HG03457 (cell line): Measurements from ENCODE around the gene ADCY7.

Experiments
- ATAC-seq: cut with Tn5 transposase; IDR thresholded peaks from one replicate; pipeline ENCODE4 v1.9.1; 2021; ENCODE audit warnings: moderate number of reproducible peaks; ENCODE audit not compliant: unreplicated experiment

The ADCY7 gene

DNA sequence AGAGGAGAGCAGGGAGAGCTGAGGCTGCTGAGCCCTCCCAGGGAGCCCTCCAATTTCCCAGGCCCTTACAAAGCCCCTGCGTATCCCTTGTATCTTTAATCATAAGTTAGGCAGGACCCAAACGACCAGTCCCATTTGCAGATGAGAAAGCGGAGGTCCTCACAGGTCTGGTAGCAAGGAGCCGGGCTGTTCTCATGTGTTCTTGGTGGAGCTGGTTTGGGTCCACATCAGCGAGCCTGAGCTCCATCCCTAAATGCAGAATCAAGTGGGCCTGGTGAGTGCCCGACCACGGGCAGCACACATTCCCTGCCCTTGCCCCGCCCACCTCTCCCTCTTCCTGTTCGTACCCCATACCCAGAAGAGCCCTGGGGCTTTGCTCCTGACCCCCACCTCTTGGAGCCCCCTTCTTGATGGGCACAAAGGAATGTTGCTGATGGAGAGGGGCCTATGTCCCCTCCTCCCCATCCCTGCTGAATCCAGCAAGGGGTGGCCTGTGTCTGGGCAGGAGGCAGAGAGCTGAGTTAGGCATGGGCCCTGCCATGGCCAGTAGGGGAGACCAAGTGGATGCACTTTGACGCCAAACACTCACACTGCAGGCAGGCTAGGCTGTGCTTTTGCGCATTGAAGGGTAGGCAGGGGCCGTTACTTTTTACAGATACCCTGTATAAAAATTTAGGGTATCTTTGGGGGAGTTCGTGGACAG is 18.3 kb upstream of the ADCY7 start:
- ATAC-seq: no peak

DNA sequence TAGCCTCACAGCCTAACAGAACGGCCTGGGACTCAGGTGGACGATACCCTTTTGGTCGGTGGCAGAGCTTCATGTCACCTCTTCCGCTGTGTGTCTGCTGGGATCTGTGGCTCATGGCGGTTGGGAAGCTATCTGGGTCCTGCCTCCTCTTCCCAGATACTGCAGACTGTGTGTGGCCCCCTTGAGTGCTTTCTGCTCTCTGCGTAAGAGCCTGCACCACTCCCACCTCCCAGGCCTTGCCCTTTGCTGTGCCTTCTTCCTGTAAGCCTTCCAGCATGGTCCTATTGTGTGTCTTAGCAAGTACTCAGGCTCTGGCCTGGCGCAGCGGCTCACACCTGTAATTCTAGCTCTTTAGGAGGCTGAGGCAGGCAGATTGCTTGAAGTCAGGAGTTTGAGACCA is 17.5 kb upstream of the ADCY7 start:
- ATAC-seq: no peak

GRCh38 chr16:50251375-50252081 is 14.8 kb upstream of the ADCY7 start:
- ATAC-seq: no peak

DNA sequence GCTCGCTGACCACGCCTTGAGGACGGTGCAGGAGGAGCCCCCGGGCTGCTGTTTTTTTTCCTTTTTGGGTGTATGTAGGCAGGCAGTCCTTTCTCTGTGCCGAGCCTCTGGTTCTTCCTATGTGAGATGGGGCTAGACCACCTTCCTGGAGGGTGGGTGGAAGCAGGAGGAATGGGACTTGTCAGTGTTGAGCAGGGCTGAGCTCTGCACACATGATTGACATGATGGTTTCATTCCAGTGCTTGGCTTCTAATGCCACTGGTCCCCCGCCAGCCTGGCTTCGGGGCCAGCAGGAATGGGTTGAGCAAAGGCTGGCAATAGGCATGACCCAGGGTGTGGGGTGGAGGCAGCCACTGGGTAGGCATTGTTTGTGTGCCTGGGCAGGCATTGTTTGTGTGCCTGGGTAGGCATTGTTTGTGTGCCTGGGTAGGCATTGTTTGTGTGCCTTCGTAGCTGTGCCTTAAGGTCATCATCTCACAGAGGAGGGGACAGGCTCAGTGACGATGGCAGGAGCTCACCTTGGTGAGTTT is 14.2 kb upstream of the ADCY7 start:
- no peak for ATAC-seq

- ATAC-seq: no peak
Observed at GRCh38 chr16:50252874-50253513, 13.4 kb upstream of the ADCY7 start.

DNA sequence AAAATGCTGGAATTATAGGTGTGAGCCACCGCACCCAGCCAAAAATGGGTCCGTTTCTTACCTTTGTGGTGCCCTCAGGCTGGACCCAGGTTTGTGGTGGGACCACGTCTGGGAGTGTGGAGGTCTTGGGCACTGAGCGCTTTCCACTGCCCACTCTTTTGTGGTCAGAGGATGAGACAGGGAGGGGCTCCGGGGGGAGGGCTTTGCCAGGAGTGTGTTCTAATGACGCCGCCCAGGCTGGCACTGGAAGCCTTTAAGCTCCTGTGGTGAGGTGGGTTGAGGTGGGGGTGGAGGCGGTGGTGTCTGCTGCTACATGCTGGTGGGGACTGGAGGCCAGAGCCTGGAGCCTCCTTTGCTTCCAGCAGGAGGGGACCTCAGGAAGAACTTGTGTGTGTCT is 12.8 kb upstream of the ADCY7 start:
- ATAC-seq: no peak

- ATAC-seq: no peak
Observed at GRCh38 chr16:50254072-50254471, 12.3 kb upstream of the ADCY7 start.

DNA sequence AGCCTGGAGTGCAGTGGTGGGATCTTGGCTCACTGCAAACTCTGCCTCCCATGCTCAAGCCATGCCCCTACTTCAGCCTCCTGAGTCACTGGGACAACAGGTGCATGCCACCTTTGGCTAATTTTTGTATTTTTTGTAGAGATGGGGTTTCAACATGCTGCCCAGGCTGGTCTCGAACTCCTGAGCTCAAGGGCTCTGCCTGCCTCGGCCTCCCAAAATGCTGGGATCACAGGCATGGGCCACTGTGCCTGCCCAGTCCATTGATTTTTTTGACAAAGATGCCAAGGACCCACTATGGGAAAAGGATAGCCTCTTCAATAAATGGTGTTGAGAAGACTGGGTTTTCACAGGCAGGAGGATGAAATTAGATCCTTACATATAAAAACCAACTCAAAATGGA is 10.8 kb upstream of the ADCY7 start:
- no peak for ATAC-seq

DNA sequence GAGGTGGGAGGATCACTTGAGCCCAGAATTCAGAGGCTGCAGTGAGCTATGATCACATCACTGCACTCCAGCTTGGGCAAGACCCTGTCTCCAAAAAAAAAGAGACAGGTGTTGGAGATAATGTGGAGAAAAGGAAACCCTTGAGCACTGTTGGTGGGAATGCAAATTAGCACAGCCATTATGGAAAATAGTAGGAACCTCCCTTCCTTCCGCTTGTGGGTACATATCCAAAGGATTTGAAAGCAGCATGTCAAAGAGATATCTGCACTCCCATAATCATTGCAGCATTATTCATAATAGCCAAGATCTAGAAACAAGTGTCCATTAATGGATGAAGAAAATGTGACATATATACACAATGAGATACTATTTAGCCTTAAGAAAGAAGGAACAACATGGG is 9.7 kb upstream of the ADCY7 start:
- ATAC-seq: no peak

GRCh38 chr16:50257876-50258275 is 8.5 kb upstream of the ADCY7 start:
- ATAC-seq: no peak

DNA sequence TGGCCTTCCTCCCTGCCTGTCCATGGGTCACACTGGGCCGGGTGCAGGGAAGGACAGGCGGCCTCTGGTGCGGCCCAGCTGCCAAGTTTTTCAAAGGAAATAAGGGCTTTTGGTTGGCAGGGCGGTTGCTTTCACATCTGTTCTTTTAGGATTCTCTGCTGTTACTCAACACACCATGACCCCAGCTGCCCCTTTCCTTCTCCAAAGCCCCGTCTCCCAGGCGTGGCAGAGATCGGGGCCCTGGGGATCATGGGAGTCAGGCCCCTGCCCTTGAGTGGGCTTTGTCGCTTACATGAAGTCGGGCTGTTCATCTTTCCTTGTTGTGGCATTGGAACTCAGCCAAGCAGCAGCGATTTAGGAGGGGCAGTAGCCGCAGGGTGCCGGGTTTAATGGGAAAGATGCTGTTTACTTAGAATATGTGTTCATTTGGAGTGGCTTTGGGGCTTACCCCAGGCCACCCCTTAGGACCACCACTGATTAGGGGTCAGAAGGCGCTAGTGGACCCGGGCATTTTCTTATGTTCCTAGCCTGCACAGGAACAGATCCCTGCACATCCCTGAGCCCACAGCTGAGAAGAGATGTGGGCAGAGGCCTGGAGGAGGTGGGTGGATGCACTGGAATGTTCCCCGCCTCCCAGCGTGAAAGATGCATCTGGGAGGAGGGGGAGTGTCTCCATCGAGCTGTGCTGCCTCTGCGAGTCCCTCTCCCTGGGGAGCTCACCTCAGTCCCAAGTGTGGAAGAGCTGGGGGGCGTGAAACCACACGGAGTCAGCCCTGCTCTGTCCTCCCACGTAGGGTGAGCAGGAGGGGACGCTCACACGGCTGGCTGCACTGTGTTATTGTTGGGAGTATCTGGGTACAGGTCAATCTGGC is 6.8 kb upstream of the ADCY7 start:
- no peak for ATAC-seq

GRCh38 chr16:50260206-50261159 is 5.9 kb upstream of the ADCY7 start:
- ATAC-seq: no peak

GRCh38 chr16:50261160-50261706 is 5.1 kb upstream of the ADCY7 start:
- ATAC-seq: no peak

GRCh38 chr16:50261707-50262235 is 4.6 kb upstream of the ADCY7 start:
- ATAC-seq: no peak

GRCh38 chr16:50263060-50263909 is 3.1 kb upstream of the ADCY7 start:
- no peak for ATAC-seq

GRCh38 chr16:50263940-50264929 is 2.1 kb upstream of the ADCY7 start:
- no peak for ATAC-seq

- ATAC-seq: no peak
Observed at GRCh38 chr16:50265260-50265659, 1.1 kb upstream of the ADCY7 start.
